Measurements from ENCODE around the gene OXT.

DNA sequence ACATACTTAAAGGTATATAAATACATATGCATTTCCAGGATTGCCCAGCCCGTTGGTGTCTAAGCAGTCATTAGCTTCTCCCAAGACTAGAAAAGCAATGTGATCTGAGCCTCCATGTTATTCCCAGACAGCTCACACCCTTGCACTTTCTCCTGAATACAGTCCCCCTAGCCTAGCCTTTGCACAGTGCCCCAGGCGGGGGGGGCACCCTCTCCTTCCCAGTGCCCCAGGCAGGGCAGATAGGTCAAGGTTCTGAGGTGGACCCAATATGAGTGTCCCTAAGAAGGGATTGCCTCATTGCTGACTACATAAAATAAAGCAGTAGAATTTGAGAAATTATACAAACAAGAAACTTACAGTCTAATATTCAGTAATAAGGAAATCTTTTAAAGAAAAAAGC is 43.4 kb upstream of the OXT start:
- TF ChIP-seq POLR2A (IDR thresholded peaks at IDR 0.05; ENCODE audit: low read length) (no peak), GATA1 (IDR thresholded peaks at IDR 0.05; ENCODE audit: low read depth, low read length) (no peak)

All from erythroblast (primary cell).